Measurements from ENCODE around the gene FASTK. TPM values are rescaled to one million over a fixed set of nuclear protein-coding genes. Genes with fewer than 3 reads are reported as not detected.

FASTK gene
- total RNA-seq, 1 donor from 2014 or later = 56.1 TPM

- Mint-ChIP-seq H3K27me3 (ENCODE audit: low read depth, unreplicated experiment) (no peaks in the 10 kb centered on the region), H3K36me3 (ENCODE audit: low read depth, unreplicated experiment) (peaks cover 17% of the 10 kb centered on the region), H3K27ac (ENCODE audit: unreplicated experiment) (no peak overlapping the region), H3K9me3 (ENCODE audit: unreplicated experiment) (no peaks in the 10 kb centered on the region), H3K4me1 (ENCODE audit: low read depth, unreplicated experiment) (peaks cover 7% of the 10 kb centered on the region), H3K4me3 (ENCODE audit: unreplicated experiment) (no peak overlapping the region)
- no peaks in the 10 kb centered on the region for H3K27me3 ChIP-seq (ENCODE audit: insufficient read depth, low read length)
- TF ChIP-seq EZH2 (IDR thresholded peaks at IDR 0.05; ENCODE audit: insufficient read depth, low read length) (no peak), CTCF (IDR thresholded peaks at IDR 0.05; ENCODE audit: insufficient read depth, low read depth, low read length) (no peak)
- no peaks in the 10 kb centered on the region for H3K4me1 ChIP-seq (ENCODE audit: insufficient read depth, low read length)
- H3K36me3 ChIP-seq (ENCODE audit: insufficient read depth, low read length) = peaks cover 36% of the 10 kb centered on the region
- H3K4me2 ChIP-seq (ENCODE audit: low read length) = no peak overlapping the region
- H3K9ac ChIP-seq (ENCODE audit: low read length) = no peak overlapping the region
- peaks cover 4% of the 10 kb centered on the region for H3K79me2 ChIP-seq (ENCODE audit: insufficient read depth, low read length)
- no peak for FAIRE-seq
- H3K4me3 ChIP-seq (ENCODE audit: insufficient read depth, low read depth, low read length) = no peak overlapping the region
- no peak overlapping the region for H2AFZ ChIP-seq (ENCODE audit: low read depth, low read length)
- DNase-seq (ENCODE audit: low read depth) = no peak
- no peaks in the 10 kb centered on the region for H3K9me3 ChIP-seq (ENCODE audit: insufficient read depth, low read depth, low read length)
- H3K27ac ChIP-seq (ENCODE audit: low read depth, low read length) = no peak overlapping the region
- H4K20me1 ChIP-seq (ENCODE audit: insufficient read depth, low read length) = peaks cover 45% of the 10 kb centered on the region
Measured at GRCh38 chr7:151071032-151071866, 9.4 kb downstream of the FASTK start.

- Mint-ChIP-seq H3K36me3 (ENCODE audit: low read depth, unreplicated experiment) (peaks cover 14% of the 10 kb centered on the region), H3K4me3 (ENCODE audit: unreplicated experiment) (no peak overlapping the region), H3K27ac (ENCODE audit: unreplicated experiment) (no peak overlapping the region), H3K27me3 (ENCODE audit: low read depth, unreplicated experiment) (no peaks in the 10 kb centered on the region), H3K9me3 (ENCODE audit: unreplicated experiment) (no peaks in the 10 kb centered on the region), H3K4me1 (ENCODE audit: low read depth, unreplicated experiment) (peaks cover 7% of the 10 kb centered on the region)
- TF ChIP-seq EZH2 (IDR thresholded peaks at IDR 0.05; ENCODE audit: insufficient read depth, low read length) = no peak
- no peak for TF ChIP-seq CTCF (IDR thresholded peaks at IDR 0.05; ENCODE audit: insufficient read depth, low read depth, low read length)
- Histone ChIP-seq H3K27me3 (ENCODE audit: insufficient read depth, low read length) (no peaks in the 10 kb centered on the region), H3K27ac (ENCODE audit: low read depth, low read length) (no peak overlapping the region), H3K4me3 (ENCODE audit: insufficient read depth, low read depth, low read length) (no peak overlapping the region), H3K36me3 (ENCODE audit: insufficient read depth, low read length) (peaks cover 38% of the 10 kb centered on the region), H3K4me1 (ENCODE audit: insufficient read depth, low read length) (no peaks in the 10 kb centered on the region), H4K20me1 (ENCODE audit: insufficient read depth, low read length) (peaks cover 45% of the 10 kb centered on the region), H3K9me3 (ENCODE audit: insufficient read depth, low read depth, low read length) (no peaks in the 10 kb centered on the region), H3K4me2 (ENCODE audit: low read length) (no peak overlapping the region), H3K9ac (ENCODE audit: low read length) (no peak overlapping the region), H2AFZ (ENCODE audit: low read depth, low read length) (no peak overlapping the region), H3K79me2 (ENCODE audit: insufficient read depth, low read length) (peaks cover 7% of the 10 kb centered on the region)
- FAIRE-seq (no peak), DNase-seq (ENCODE audit: low read depth) (no peak)
Measured at GRCh38 chr7:151070574-151070960, 10.0 kb downstream of the FASTK start.

Data from astrocyte (in vitro differentiated cells and primary cell).